Naive B cell (primary cell): ENCODE data around the gene RPUSD4. TPM values are rescaled to one million over a fixed set of nuclear protein-coding genes. Genes with fewer than 3 reads are reported as not detected.
A peak's percentile ranks its signal among the peaks of the same experiment; 100 is the strongest.

Experiments
- ATAC-seq, 2 donors: fragments of 150-1000 bp; cut with Tn5 transposase; 2 replicates each; pipeline ENCODE4 v1.10.0; 2021; ENCODE audit warnings: low read depth in 2 of 2, mild to moderate bottlenecking in 2 of 2, moderate library complexity in 2 of 2
- DNase-seq: peaks from one replicate; pipeline ENCODE4 v3.0.0; 2022
- H3K27ac Mint-ChIP-seq, 6 donors: one replicate each; pipeline ENCODE4 v1.8.0; 2020 to 2022; ENCODE audit warnings: mild to moderate bottlenecking in 6 of 6, mixed read lengths in 6 of 6, moderate library complexity in 5 of 6, inconsistent platforms in 2 of 6
- H3K27me3 Mint-ChIP-seq, 3 donors: one replicate each; pipeline ENCODE4 v1.8.0; 2021 to 2022; ENCODE audit warnings: mixed read lengths in 3 of 3, mild to moderate bottlenecking in 1 of 3
- H3K36me3 Mint-ChIP-seq, 2 donors: one replicate each; pipeline ENCODE4 v1.8.0; 2020 to 2022; ENCODE audit warnings: mixed read lengths in 2 of 2, inconsistent platforms in 1 of 2, mild to moderate bottlenecking in 1 of 2
- H3K4me1 Mint-ChIP-seq, 3 donors: one replicate each; pipeline ENCODE4 v1.8.0; 2020 to 2022; ENCODE audit warnings: mixed read lengths in 3 of 3, inconsistent platforms in 1 of 3, mild to moderate bottlenecking in 1 of 3, moderate library complexity in 1 of 3
- H3K4me3 Mint-ChIP-seq, 8 donors: one replicate each; pipeline ENCODE4 v1.8.0; 2020 to 2022; ENCODE audit warnings: mild to moderate bottlenecking in 8 of 8, mixed read lengths in 8 of 8, moderate library complexity in 8 of 8, inconsistent platforms in 2 of 8
- H3K9me3 Mint-ChIP-seq, 7 donors: one replicate each; pipeline ENCODE4 v1.8.0; 2020 to 2022; ENCODE audit warnings: mixed read lengths in 7 of 7, mild to moderate bottlenecking in 5 of 7, inconsistent platforms in 2 of 7, moderate library complexity in 1 of 7
- polyA plus RNA-seq, 6 donors: library from polyadenylated mRNA; unstranded; fragments of 300-500 nt; fragmentation: Illumina TruSeq; gene quantifications; one replicate each; pipeline ENCODE4 v1.2.3, GENCODE V29; 2021; ENCODE audit warnings: low read depth in 6 of 6

The RPUSD4 gene
- polyA plus RNA-seq, 6 donors from 2014 or later, result 15.5 to 21.1 (median 18.3) TPM

- H3K4me1 Mint-ChIP-seq, result peaks cover 0 to 7% (median 3%) of the 10 kb centered on the region in 3 donors
- H3K36me3 Mint-ChIP-seq, result peaks cover 44% of the 10 kb centered on the region in 2 donors
- no peak overlapping the region for H3K4me3 Mint-ChIP-seq
- no peak for ATAC-seq
- DNase-seq, result no peak
- peak overlapping the region in 1 of 6 donors; percentile 92 for H3K27ac Mint-ChIP-seq
- no peaks in the 10 kb centered on the region for H3K27me3 Mint-ChIP-seq
- peaks cover 0 to 5% (median 0%) of the 10 kb centered on the region in 7 donors for H3K9me3 Mint-ChIP-seq
These were observed 8.6 kb downstream of the RPUSD4 start for GRCh38 chr11:126202646-126203359.

GRCh38 chr11:126198648-126199047 is 12.8 kb downstream of the RPUSD4 start:
- peaks cover 0 to 3% (median 3%) of the 10 kb centered on the region in 3 donors for H3K4me1 Mint-ChIP-seq
- no peak for DNase-seq
- H3K27ac Mint-ChIP-seq, result no peak overlapping the region
- H3K4me3 Mint-ChIP-seq, result no peak overlapping the region
- peaks cover 56 to 59% of the 10 kb centered on the region in 2 donors for H3K36me3 Mint-ChIP-seq
- H3K9me3 Mint-ChIP-seq, result peaks cover 0 to 26% (median 11%) of the 10 kb centered on the region in 7 donors
- ATAC-seq, result no peak
- H3K27me3 Mint-ChIP-seq, result no peaks in the 10 kb centered on the region

DNA sequence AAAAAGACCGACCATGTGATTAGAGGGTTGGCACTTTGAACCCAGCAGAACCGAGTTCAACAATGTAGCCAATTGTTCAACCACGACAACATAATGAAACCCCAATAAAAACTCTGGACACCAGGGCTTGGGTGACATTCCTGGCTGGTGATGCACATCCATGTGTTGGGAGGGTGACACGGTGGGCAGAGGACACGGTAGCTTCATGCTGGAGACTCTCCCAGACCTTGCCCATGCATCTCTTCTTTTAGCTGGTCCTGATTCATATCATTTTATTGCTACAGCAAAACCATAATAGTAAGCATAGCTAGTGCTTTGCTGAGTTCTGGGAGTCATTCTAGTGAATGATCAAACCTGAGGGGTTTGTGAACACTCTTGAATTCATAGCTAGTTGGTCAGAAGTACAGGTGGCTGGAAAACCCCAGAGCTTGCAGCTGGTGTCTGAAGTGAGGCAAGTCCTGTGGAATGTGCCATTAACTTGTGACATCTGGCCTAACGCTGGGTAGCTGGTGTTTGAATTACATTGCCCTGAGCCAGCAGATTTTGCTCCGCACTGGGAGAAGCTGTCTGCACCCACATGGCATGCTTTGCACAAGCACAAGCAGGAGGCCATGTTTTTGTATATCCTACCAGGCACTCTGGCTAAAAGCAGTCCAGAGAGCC is 14.0 kb downstream of the RPUSD4 start:
- DNase-seq (no peak), ATAC-seq (no peak)
- Mint-ChIP-seq H3K4me3 (no peak overlapping the region), H3K9me3 (peaks cover 0 to 26% (median 11%) of the 10 kb centered on the region in 7 donors), H3K27ac (peak overlapping the region in 1 of 6 donors; percentile 29), H3K27me3 (no peaks in the 10 kb centered on the region), H3K36me3 (peaks cover 49 to 53% of the 10 kb centered on the region in 2 donors), H3K4me1 (peaks cover 0 to 3% (median 3%) of the 10 kb centered on the region in 3 donors)

DNA sequence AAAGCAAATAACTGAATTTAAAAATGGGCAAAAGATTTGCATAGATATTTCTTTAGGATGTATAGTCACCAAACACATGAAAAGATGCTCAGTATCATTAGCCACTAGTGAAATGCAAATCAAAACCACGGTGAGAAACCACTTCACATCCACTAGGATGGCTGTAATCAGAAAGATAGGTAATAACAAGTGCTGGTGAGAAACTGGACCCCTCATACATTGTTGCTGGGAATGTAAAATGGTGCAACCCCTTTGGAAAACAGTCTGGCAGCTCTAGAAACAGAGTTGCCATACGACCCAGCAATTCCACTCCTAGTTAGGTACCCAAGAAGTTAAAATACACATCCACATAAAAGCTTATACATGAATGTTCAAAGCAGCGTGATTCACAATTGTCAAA is 16.3 kb downstream of the RPUSD4 start:
- ATAC-seq, result no peak
- Mint-ChIP-seq H3K9me3 (peaks cover 0 to 26% (median 11%) of the 10 kb centered on the region in 7 donors), H3K4me1 (peaks cover 0 to 1% (median 0%) of the 10 kb centered on the region in 3 donors), H3K4me3 (no peak overlapping the region), H3K27me3 (no peaks in the 10 kb centered on the region), H3K27ac (peak overlapping the region in 1 of 6 donors; percentile 14), H3K36me3 (peaks cover 38 to 42% of the 10 kb centered on the region in 2 donors)
- DNase-seq, result no peak

GRCh38 chr11:126194121-126194543 is 17.3 kb downstream of the RPUSD4 start:
- Mint-ChIP-seq H3K9me3 (peaks cover 0 to 26% (median 11%) of the 10 kb centered on the region in 7 donors), H3K27ac (peak overlapping the region in 1 of 6 donors; percentile 30), H3K4me1 (peaks cover 0 to under 1% (median under 1%) of the 10 kb centered on the region in 3 donors), H3K27me3 (no peaks in the 10 kb centered on the region), H3K4me3 (no peak overlapping the region), H3K36me3 (peaks cover 37 to 38% of the 10 kb centered on the region in 2 donors)
- DNase-seq (no peak), ATAC-seq (no peak)

DNA sequence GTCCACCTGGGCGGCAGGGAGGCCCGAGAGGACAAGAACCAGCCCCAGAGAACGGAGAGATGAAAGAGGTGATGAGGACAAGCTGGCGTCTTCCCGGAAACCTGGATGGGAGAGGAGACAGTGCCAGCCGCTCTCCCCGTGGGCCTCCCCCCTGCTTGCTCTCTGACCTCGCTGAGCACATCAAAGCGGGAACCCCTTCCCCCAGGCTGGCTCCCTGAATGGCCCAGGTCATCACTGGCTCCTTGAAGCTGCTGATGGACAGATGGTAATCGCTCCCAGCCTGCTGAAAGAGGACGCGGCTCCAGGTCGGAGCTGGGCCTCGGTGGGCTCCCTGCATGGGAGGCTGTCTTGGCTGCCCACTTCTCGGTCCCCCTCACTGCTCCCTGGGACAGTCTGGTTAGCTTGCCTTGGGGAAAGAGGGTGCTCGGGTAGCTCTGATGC is 18.4 kb downstream of the RPUSD4 start:
- Mint-ChIP-seq H3K9me3 (peaks cover 0 to 24% (median 11%) of the 10 kb centered on the region in 7 donors), H3K36me3 (peaks cover 31 to 33% of the 10 kb centered on the region in 2 donors), H3K4me3 (no peak overlapping the region), H3K4me1 (peaks cover 9 to 11% (median 10%) of the 10 kb centered on the region in 3 donors), H3K27me3 (no peaks in the 10 kb centered on the region), H3K27ac (no peak overlapping the region)
- ATAC-seq (no peak), DNase-seq (no peak)

GRCh38 chr11:126192361-126192760 is 19.1 kb downstream of the RPUSD4 start:
- Mint-ChIP-seq H3K27me3 (no peaks in the 10 kb centered on the region), H3K4me1 (peaks cover 9 to 11% (median 10%) of the 10 kb centered on the region in 3 donors), H3K36me3 (peaks cover 24 to 26% of the 10 kb centered on the region in 2 donors), H3K4me3 (no peak overlapping the region), H3K27ac (peak overlapping the region in 2 of 6 donors; percentile 28 to 81), H3K9me3 (peaks cover 0 to 17% (median 7%) of the 10 kb centered on the region in 7 donors)
- ATAC-seq (no peak), DNase-seq (no peak)

GRCh38 chr11:126191379-126192073 is 19.9 kb downstream of the RPUSD4 start:
- Mint-ChIP-seq H3K4me3 (no peak overlapping the region), H3K36me3 (peaks cover 17 to 18% of the 10 kb centered on the region in 2 donors), H3K4me1 (peaks cover 9 to 11% (median 10%) of the 10 kb centered on the region in 3 donors), H3K27ac (peak overlapping the region in 2 of 6 donors; percentile 28 to 81), H3K27me3 (no peaks in the 10 kb centered on the region), H3K9me3 (peaks cover 0 to 10% (median 0%) of the 10 kb centered on the region in 7 donors)
- ATAC-seq (no peak), DNase-seq (no peak)

DNA sequence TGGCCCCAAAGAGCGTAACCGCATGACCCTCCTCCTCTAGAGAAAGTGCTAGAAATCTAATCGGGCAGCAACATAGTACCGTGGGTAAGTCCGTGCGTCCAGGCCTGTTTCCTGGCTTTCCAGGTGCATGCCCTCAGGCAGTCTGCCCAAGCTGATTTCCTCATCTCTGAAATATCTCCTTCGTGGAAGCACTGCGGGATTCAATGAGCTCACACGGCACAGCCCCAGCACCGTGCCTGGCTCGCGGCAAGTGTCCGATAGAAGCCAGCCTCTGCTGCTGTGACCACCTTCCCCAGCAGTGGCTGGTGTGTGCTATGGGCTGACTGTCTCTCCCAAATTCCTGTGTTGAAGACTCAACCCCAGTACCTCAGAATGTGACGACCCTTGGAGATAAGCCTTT is 20.7 kb downstream of the RPUSD4 start:
- Mint-ChIP-seq H3K36me3 (peaks cover 9 to 13% of the 10 kb centered on the region in 2 donors), H3K9me3 (peaks cover 0 to 5% (median 0%) of the 10 kb centered on the region in 7 donors), H3K4me3 (no peak overlapping the region), H3K27me3 (no peaks in the 10 kb centered on the region), H3K27ac (no peak overlapping the region), H3K4me1 (peaks cover 9 to 11% (median 10%) of the 10 kb centered on the region in 3 donors)
- DNase-seq (no peak), ATAC-seq (no peak)

GRCh38 chr11:126189109-126189929 is 22.1 kb downstream of the RPUSD4 start:
- peaks cover 0 to 4% of the 10 kb centered on the region in 2 donors for H3K36me3 Mint-ChIP-seq
- H3K9me3 Mint-ChIP-seq, result no peaks in the 10 kb centered on the region
- peak in 1 of 2 donors; percentile 48 for ATAC-seq
- DNase-seq, result no peak
- H3K27ac Mint-ChIP-seq, result peak overlapping the region in 2 of 6 donors; percentile 30 to 59
- H3K4me3 Mint-ChIP-seq, result no peak overlapping the region
- H3K27me3 Mint-ChIP-seq, result no peaks in the 10 kb centered on the region
- H3K4me1 Mint-ChIP-seq, result peaks cover 9 to 11% (median 10%) of the 10 kb centered on the region in 3 donors

GRCh38 chr11:126188332-126189108 is 22.9 kb downstream of the RPUSD4 start:
- H3K9me3 Mint-ChIP-seq, result no peaks in the 10 kb centered on the region
- H3K36me3 Mint-ChIP-seq, result peaks cover 0 to 4% of the 10 kb centered on the region in 2 donors
- peak overlapping the region in 2 of 8 donors; percentile 27 to 45 for H3K4me3 Mint-ChIP-seq
- peak in 1 of 2 donors; percentile 49 for ATAC-seq
- no peak for DNase-seq
- peak overlapping the region in 3 of 6 donors; percentile 19 to 87 (median 59) for H3K27ac Mint-ChIP-seq
- peaks cover 9 to 11% (median 10%) of the 10 kb centered on the region in 3 donors for H3K4me1 Mint-ChIP-seq
- no peaks in the 10 kb centered on the region for H3K27me3 Mint-ChIP-seq
